IMR-90 (cell line): ENCODE measurements around the gene IL11RA. TPM values are rescaled to one million over a fixed set of nuclear protein-coding genes. Genes with fewer than 3 reads are reported as not detected.

Source experiments
- ATAC-seq: fragments of 200-7000 bp; cut with Tn5 transposase; 2 replicates; pipeline ENCODE4 v1.9.1; 2020; ENCODE audit warnings: low read depth, mild to moderate bottlenecking, moderate library complexity
- BruUV-seq: library from RNA; stranded (reverse); fragments of 400-500 nt; replicated peaks from 2 replicates; lab custom pipeline; 2021; lab: Mats Ljungman, UMichigan
- CTCF ChIA-PET: fragments of 300-600 bp; formaldehyde crosslinking; extraction: SDS; loops from one replicate; lab custom pipeline; 2021; ENCODE audit warnings: antibody characterized with exemption; lab: Yijun Ruan, JAX
- POLR2A ChIA-PET: fragments of 300-600 bp; sonication (Branson Sonifier 250); formaldehyde crosslinking; loops from one replicate; lab custom pipeline; 2022; ENCODE audit warnings: antibody characterized with exemption; ENCODE audit not compliant: unreplicated experiment; lab: Charles Lee
- DNase-seq: peaks from one replicate; pipeline ENCODE4 v3.0.0; 2013
- H2AFZ ChIP-seq: replicated peaks from 2 replicates; pipeline ENCODE3; 2013; ENCODE audit warnings: low read length, mild to moderate bottlenecking; ENCODE audit not compliant: poor library complexity
- H2AK5ac ChIP-seq: 2 replicates; pipeline ENCODE4 v1.6.1; 2013; ENCODE audit warnings: low read depth, low read length, inconsistent platforms
- H2AK9ac ChIP-seq: replicated peaks from 2 replicates; pipeline ENCODE3; 2013; ENCODE audit warnings: mild to moderate bottlenecking, low read depth, low read length, moderate library complexity; ENCODE audit not compliant: poor library complexity
- H2BK120ac ChIP-seq: 2 replicates; pipeline ENCODE4 v1.6.1; 2013; ENCODE audit warnings: low read depth, low read length, inconsistent platforms
- H2BK15ac ChIP-seq: 3 replicates; pipeline ENCODE4 v1.6.1; 2013; ENCODE audit warnings: low read depth, low read length, inconsistent platforms
- H2BK20ac ChIP-seq: 2 replicates; pipeline ENCODE4 v1.6.1; 2013; ENCODE audit warnings: low read depth, mild to moderate bottlenecking, inconsistent platforms, low read length, moderate library complexity
- H2BK5ac ChIP-seq: 2 replicates; pipeline ENCODE4 v1.6.1; 2013; ENCODE audit warnings: mild to moderate bottlenecking, low read depth, low read length, inconsistent platforms; ENCODE audit not compliant: poor library complexity, severe bottlenecking
- H3K14ac ChIP-seq: replicated peaks from 2 replicates; pipeline ENCODE4 v1.6.1; 2013; ENCODE audit warnings: low read depth, low read length, inconsistent platforms
- H3K18ac ChIP-seq: 2 replicates; pipeline ENCODE4 v1.6.1; 2013; ENCODE audit warnings: low read depth, low read length, control low read depth
- H3K23ac ChIP-seq: 2 replicates; pipeline ENCODE4 v1.6.1; 2013; ENCODE audit warnings: low read depth, low read length, inconsistent platforms
- H3K27ac ChIP-seq: 2 replicates; pipeline ENCODE4 v1.5.1; 2013; ENCODE audit warnings: mild to moderate bottlenecking, control low read depth, low read length; ENCODE audit not compliant: insufficient read depth
- H3K27me3 ChIP-seq: 2 replicates; pipeline ENCODE4 v1.6.1; 2013; ENCODE audit warnings: low read length; ENCODE audit not compliant: control insufficient read depth, insufficient read depth
- H3K36me3 ChIP-seq: 2 replicates; pipeline ENCODE4 v1.6.1; 2013; ENCODE audit warnings: low read length, mixed read lengths; ENCODE audit not compliant: control insufficient read depth, insufficient read depth
- H3K4ac ChIP-seq: 2 replicates; pipeline ENCODE4 v1.6.1; 2013; ENCODE audit warnings: low read depth, low read length, inconsistent platforms
- H3K4me1 ChIP-seq: 2 replicates; pipeline ENCODE4 v1.6.1; 2013; ENCODE audit warnings: low read length, mixed read lengths; ENCODE audit not compliant: control insufficient read depth, insufficient read depth
- H3K4me2 ChIP-seq: 2 replicates; pipeline ENCODE4 v1.6.1; 2013; ENCODE audit warnings: low read depth, mild to moderate bottlenecking, control low read depth, low read length, moderate library complexity
- H3K4me3 ChIP-seq: 2 replicates; pipeline ENCODE4 v1.5.1; 2013; ENCODE audit warnings: low read depth, mild to moderate bottlenecking, control low read depth, low read length, moderate library complexity; ENCODE audit not compliant: insufficient read depth
- H3K56ac ChIP-seq: 2 replicates; pipeline ENCODE4 v1.6.1; 2013; ENCODE audit warnings: low read length, inconsistent platforms; ENCODE audit not compliant: insufficient read depth; ENCODE audit errors: extremely low read depth
- H3K79me1 ChIP-seq, 2 experiments: 2 replicates each; pipeline ENCODE4 v1.6.1; 2013; ENCODE audit warnings: low read length in 2 of 2, inconsistent platforms in 1 of 2, low read depth in 1 of 2
- H3K9ac ChIP-seq: 2 replicates; pipeline ENCODE4 v1.6.1; 2013; ENCODE audit warnings: low read depth, low read length, control low read depth
- H3K9me1 ChIP-seq: 2 replicates; pipeline ENCODE4 v1.6.1; 2013; ENCODE audit warnings: low read length, inconsistent platforms; ENCODE audit not compliant: insufficient read depth
- H3K9me3 ChIP-seq: 2 replicates; pipeline ENCODE4 v1.6.1; 2013; ENCODE audit warnings: low read length; ENCODE audit not compliant: control insufficient read depth, insufficient read depth
- H4K20me1 ChIP-seq: 2 replicates; pipeline ENCODE4 v1.6.1; 2013; ENCODE audit warnings: low read length, inconsistent platforms; ENCODE audit not compliant: insufficient read depth
- H4K5ac ChIP-seq: 2 replicates; pipeline ENCODE4 v1.6.1; 2013; ENCODE audit warnings: mild to moderate bottlenecking, low read depth, low read length, control low read depth
- H4K8ac ChIP-seq, 2 experiments: 2 replicates each; pipeline ENCODE4 v1.6.1; 2013; ENCODE audit warnings: low read depth in 2 of 2, low read length in 2 of 2, control low read depth in 1 of 2, inconsistent platforms in 1 of 2
- H4K91ac ChIP-seq: 2 replicates; pipeline ENCODE4 v1.6.1; 2013; ENCODE audit warnings: low read depth, low read length, inconsistent platforms; ENCODE audit not compliant: insufficient read depth
- ELK1 ChIP-seq: fragments of 150-350 bp; IDR thresholded peaks from 2 replicates; pipeline ENCODE4 v1.6.1; 2016; ENCODE audit warnings: low read depth, mild to moderate bottlenecking, low read length, moderate library complexity, borderline replicate concordance
- MAZ ChIP-seq: IDR thresholded peaks from 2 replicates; pipeline ENCODE4 v1.6.1; 2012; ENCODE audit warnings: low read depth, mild to moderate bottlenecking, low read length, improper control_type of control experiment, moderate library complexity, borderline replicate concordance
- WGBS, 2 experiments: methylation state at CpG; one replicate each; pipeline versions ENCODE4 v1.1.5 to v1.1.7; 2013; ENCODE audit warnings: missing lambda C conversion rate in 2 of 2; ENCODE audit not compliant: insufficient read length in 1 of 2; ENCODE audit errors: extremely low coverage in 2 of 2; 5-methylcytosine and 5-hydroxymethylcytosine counted together
- dilution Hi-C: fragments of 300-500 bp; cut with HindIII; formaldehyde crosslinking; loops from one replicate; pipeline ENCODE4 v1.14.3; 2018; ENCODE audit warnings: low sequenced_read_pairs; ENCODE audit not compliant: unreplicated experiment
- in situ Hi-C: fragments of 300-500 bp; cut with MboI; formaldehyde crosslinking; loops from 3 replicates; pipeline ENCODE4 v1.14.3; 2019; ENCODE audit warnings: low sequenced_read_pairs, inconsistent platforms, mixed read lengths
- intact Hi-C: fragments of 100-400 bp; cut with micrococcal nuclease; formaldehyde crosslinking; loops from 2 replicates; pipeline ENCODE4 v1.10.0; 2022
- polyA plus RNA-seq, 3 experiments: library from polyadenylated mRNA; depleted of rRNA; stranded (reverse); fragments of >200 nt; gene quantifications; 2 replicates each; pipeline ENCODE4 v1.2.3, GENCODE V29; 2012; ENCODE audit warnings: low replicate concordance in 1 of 3
- total RNA-seq: library from RNA; depleted of rRNA; stranded (reverse); fragments of >200 nt; gene quantifications from 2 replicates; pipeline ENCODE4 v1.2.3, GENCODE V29; 2012

Gene IL11RA
- total and polyA plus RNA-seq, 2 of the 4 experiments (the other 2 are of a cell fraction): 8.2 to 15.9 TPM

DNA sequence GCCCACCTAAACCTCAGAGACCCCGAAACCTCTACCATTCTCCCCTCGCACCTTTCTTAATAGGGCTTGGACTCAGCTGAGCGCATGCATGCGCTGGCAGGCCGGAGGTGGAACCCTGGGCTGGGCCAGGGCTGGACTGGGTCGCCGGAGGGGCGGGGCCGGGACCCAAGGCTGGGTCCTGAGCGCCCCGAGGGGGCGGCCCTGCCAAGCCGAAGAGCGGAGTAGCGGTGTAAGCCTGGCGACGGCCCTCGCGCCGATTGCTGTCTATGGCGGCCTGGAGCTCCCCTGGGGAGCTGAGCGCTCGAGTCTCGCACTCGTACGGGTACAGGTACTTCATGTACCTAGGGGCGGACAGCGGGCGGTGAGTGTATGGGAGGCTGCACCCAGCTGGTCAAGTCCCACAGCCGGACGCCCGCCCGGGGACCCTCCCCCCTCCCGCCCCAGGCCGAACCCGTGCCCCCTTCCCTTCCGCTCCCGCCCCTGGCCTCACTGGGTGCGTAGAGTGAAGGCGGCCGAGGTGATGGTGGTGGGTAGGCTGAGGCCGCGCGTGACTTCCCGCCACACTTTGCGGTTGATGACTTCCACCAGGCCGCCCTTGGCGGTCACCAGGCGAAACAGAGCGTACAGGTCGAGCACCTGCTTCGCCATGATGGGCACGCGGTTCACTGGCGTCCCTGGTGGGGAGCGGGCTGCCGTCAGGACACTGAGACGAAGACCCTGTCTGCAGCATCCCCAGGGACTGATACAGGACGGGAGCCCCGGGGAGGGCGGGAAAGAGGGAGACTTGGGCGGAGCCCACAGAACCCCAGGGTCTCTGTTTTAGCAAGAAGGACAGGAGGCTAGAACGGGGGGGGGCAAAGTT is 28.4 kb upstream of the IL11RA start:
- H3K23ac ChIP-seq: no peak overlapping the region
- no peak overlapping the region for H2BK5ac ChIP-seq
- no peak overlapping the region for H2BK20ac ChIP-seq
- H4K5ac ChIP-seq: no peak overlapping the region
- H3K27ac ChIP-seq: no peak overlapping the region
- no peak overlapping the region for H3K9ac ChIP-seq
- peak overlapping the region; percentile 38 for H2AK9ac ChIP-seq
- H4K20me1 ChIP-seq: no peaks in the 10 kb centered on the region; the same call in 1 of the 2 replicates
- peaks cover 12% of the 10 kb centered on the region for H3K9me1 ChIP-seq
- no peaks in the 10 kb centered on the region for H3K9me3 ChIP-seq
- no peak overlapping the region for H4K91ac ChIP-seq
- H3K4me1 ChIP-seq: peaks cover 5% of the 10 kb centered on the region; the same call in 1 of the 2 replicates
- peak overlapping the region; percentile 19 for H2AFZ ChIP-seq
- no peak for TF ChIP-seq ELK1
- TF ChIP-seq MAZ: no peak
- in situ Hi-C loops: no loop called here
- POLR2A ChIA-PET: no interaction called here
- H3K36me3 ChIP-seq: peaks cover under 1% of the 10 kb centered on the region; the same call in 1 of the 2 replicates
- no peak overlapping the region for H2AK5ac ChIP-seq
- ATAC-seq: no peak
- WGBS, 2 experiments: 19% methylated on average over 14 of the region's 63 CpGs; no CpG with 5 or more reads in 1 of the 2 experiments
- no peak overlapping the region for H3K4me2 ChIP-seq
- DNase-seq: no peak
- CTCF ChIA-PET: no interaction called here
- H2BK120ac ChIP-seq: no peak overlapping the region
- H3K27me3 ChIP-seq: peaks cover 59% of the 10 kb centered on the region
- H3K4me3 ChIP-seq: no peak overlapping the region
- H3K56ac ChIP-seq: no peak overlapping the region
- no TSS peak for BruUV-seq
- no peak overlapping the region for H2BK15ac ChIP-seq
- H3K79me1 ChIP-seq: peaks cover 8 to 14% of the 10 kb centered on the region in 2 experiments
- H3K4ac ChIP-seq: no peak overlapping the region
- no peak overlapping the region for H3K18ac ChIP-seq
- intact Hi-C loops: no loop called here
- dilution Hi-C loops: no loop called here
- no peak overlapping the region for H4K8ac ChIP-seq
- no peak overlapping the region for H3K14ac ChIP-seq
